B cell (primary cell): ENCODE data around the gene GXYLT1. TPM values are rescaled to one million over a fixed set of nuclear protein-coding genes. Genes with fewer than 3 reads are reported as not detected.

ENCODE experiments used
- ATAC-seq: fragments of 200-7000 bp; cut with Tn5 transposase; one replicate; pipeline ENCODE4 v1.10.0; 2021; ENCODE audit warnings: low read depth, mild to moderate bottlenecking, moderate number of reproducible peaks, moderate library complexity
- CTCF ChIA-PET: fragments of 350-600 bp; sonication (Branson Sonifier 250); formaldehyde crosslinking; loops from one replicate; lab custom pipeline; 2021; ENCODE audit warnings: antibody characterized with exemption, inconsistent platforms; lab: Charles Lee
- POLR2A ChIA-PET: fragments of 350-600 bp; sonication (Branson Sonifier 250); formaldehyde crosslinking; loops from one replicate; lab custom pipeline; 2021; ENCODE audit warnings: antibody characterized with exemption; lab: Charles Lee
- DNase-seq: peaks from one replicate; pipeline ENCODE4 v3.0.0; 2013
- H2AFZ ChIP-seq: 2 replicates; pipeline ENCODE4 v1.6.1; 2012; ENCODE audit warnings: mild to moderate bottlenecking, low read depth, low read length; ENCODE audit not compliant: insufficient read depth, poor library complexity, severe bottlenecking
- H3K27ac ChIP-seq, 2 donors: 1 replicate in 1 of 2; 2 replicates in 1 of 2; pipeline ENCODE4 v1.5.1; 2012 to 2013; ENCODE audit warnings: low read length in 2 of 2, mild to moderate bottlenecking in 2 of 2, moderate library complexity in 1 of 2
- H3K27me3 ChIP-seq, 4 experiments: fragments of 200-600 bp in 1 of 4; sonication (generic) in 1 of 4; replicated peaks in 1 of 4; 1 replicate in 2 of 4; 2 replicates in 2 of 4; pipeline versions ENCODE4 v1.6.1 to v1.7.0; 2013 to 2016; ENCODE audit warnings: low read length in 3 of 4, mild to moderate bottlenecking in 2 of 4, mixed read lengths in 1 of 4, moderate library complexity in 1 of 4; ENCODE audit not compliant: insufficient read depth in 4 of 4, control insufficient read depth in 3 of 4; ENCODE audit errors: control extremely low read depth in 1 of 4
- H3K36me3 ChIP-seq, 2 experiments: replicated peaks in 1 of 2; 1 replicate in 1 of 2; 2 replicates in 1 of 2; pipeline versions ENCODE4 v1.6.1 to v1.7.1; 2013; ENCODE audit warnings: low read length in 1 of 2; ENCODE audit not compliant: insufficient read depth in 2 of 2, control insufficient read depth in 1 of 2; ENCODE audit errors: control extremely low read depth in 1 of 2, extremely low read depth in 1 of 2
- H3K4me1 ChIP-seq, 2 donors: fragments of 200-600 bp in 1 of 2; sonication (generic) in 1 of 2; 1 replicate in 1 of 2; 2 replicates in 1 of 2; pipeline versions ENCODE4 v1.5.1 to v1.6.1; 2013 to 2017; ENCODE audit warnings: low read length in 2 of 2; ENCODE audit not compliant: control insufficient read depth in 2 of 2, insufficient read depth in 2 of 2
- H3K4me2 ChIP-seq: replicated peaks from 2 replicates; pipeline ENCODE3; 2012; ENCODE audit warnings: mild to moderate bottlenecking, low read depth, low read length; ENCODE audit not compliant: poor library complexity, severe bottlenecking
- H3K4me3 ChIP-seq, 5 experiments: fragments of 200-600 bp in 1 of 5; sonication (generic) in 1 of 5; 1 replicate in 3 of 5; 2 replicates in 2 of 5; pipeline versions ENCODE4 v1.5.1 to v1.7.0; 2011 to 2016; ENCODE audit warnings: low read length in 4 of 5, mild to moderate bottlenecking in 4 of 5, low read depth in 2 of 5, control low read depth in 1 of 5, moderate library complexity in 1 of 5; ENCODE audit not compliant: insufficient read depth in 1 of 5; ENCODE audit errors: control extremely low read depth in 1 of 5, extremely low read depth in 1 of 5
- H3K79me2 ChIP-seq: fragments of 200-600 bp; sonication (generic); one replicate; pipeline ENCODE4 v1.6.0; 2016; ENCODE audit warnings: low read length; ENCODE audit not compliant: control insufficient read depth, insufficient read depth
- H3K9ac ChIP-seq: fragments of 200-600 bp; sonication (generic); 2 replicates; pipeline ENCODE4 v1.6.1; 2017; ENCODE audit warnings: mild to moderate bottlenecking, low read length, moderate library complexity
- H3K9me3 ChIP-seq, 3 donors: one replicate each; pipeline versions ENCODE4 v1.6.1 to v1.7.1; 2013; ENCODE audit warnings: low read length in 2 of 3; ENCODE audit not compliant: control insufficient read depth in 2 of 3, insufficient read depth in 1 of 3; ENCODE audit errors: control extremely low read depth in 1 of 3
- H4K20me1 ChIP-seq: 2 replicates; pipeline ENCODE4 v1.6.0; 2012; ENCODE audit warnings: mild to moderate bottlenecking, low read length; ENCODE audit not compliant: insufficient read depth, control insufficient read depth, poor library complexity, severe bottlenecking
- H3K27ac Mint-ChIP-seq: one replicate; pipeline ENCODE4 v1.8.0; 2021; ENCODE audit warnings: mixed read lengths
- H3K27me3 Mint-ChIP-seq: one replicate; pipeline ENCODE4 v1.8.0; 2021; ENCODE audit warnings: mixed read lengths
- H3K4me1 Mint-ChIP-seq: one replicate; pipeline ENCODE4 v1.8.0; 2021; ENCODE audit warnings: mixed read lengths
- H3K4me3 Mint-ChIP-seq: one replicate; pipeline ENCODE4 v1.8.0; 2021; ENCODE audit warnings: mixed read lengths
- H3K9me3 Mint-ChIP-seq: one replicate; pipeline ENCODE4 v1.8.0; 2022; ENCODE audit warnings: mixed read lengths; ENCODE audit not compliant: insufficient read depth
- CTCF ChIP-seq: fragments of 200-600 bp; IDR thresholded peaks from one replicate; pipeline ENCODE4 v1.8.0; 2022; ENCODE audit warnings: antibody characterized with exemption, mild to moderate bottlenecking
- EZH2 ChIP-seq: IDR thresholded peaks from 2 replicates; pipeline ENCODE4 v1.6.1; 2012; ENCODE audit warnings: borderline replicate concordance, low read depth, mild to moderate bottlenecking, moderate library complexity, low read length; ENCODE audit not compliant: insufficient read depth, poor library complexity, severe bottlenecking
- WGBS: methylation state at CpG from one replicate; pipeline ENCODE4 v1.1.5; 2013; ENCODE audit warnings: missing lambda C conversion rate; ENCODE audit not compliant: insufficient coverage; 5-methylcytosine and 5-hydroxymethylcytosine counted together
- intact Hi-C: fragments of 100-400 bp; cut with micrococcal nuclease; formaldehyde crosslinking; loops from one replicate; pipeline ENCODE4 v1.10.0; 2022
- polyA plus RNA-seq: library from polyadenylated mRNA; depleted of rRNA; stranded (reverse); fragments of >200 nt; gene quantifications from 2 replicates; pipeline ENCODE4 v1.2.3, GENCODE V29; 2012
- total RNA-seq, 2 donors: library from RNA; stranded (reverse); fragments of 120-200 nt in 1 of 2; gene quantifications; 1 replicate in 1 of 2; 2 replicates in 1 of 2; pipeline versions ENCODE4 v1.2.3 to v1.2.4, GENCODE V29; 2013 to 2022

GXYLT1 gene
- total and polyA plus RNA-seq, 2 donors (not counting 1 experiment from before 2014, with no cell fraction given): 2.0 to 9.4 TPM

GRCh38 chr12:42173961-42174521 lies 29.4 kb upstream of the GXYLT1 start:
- H3K36me3 ChIP-seq: peaks cover 0 to 6% of the 10 kb centered on the region in 2 experiments
- Mint-ChIP-seq H3K4me1 (peaks cover 27% of the 10 kb centered on the region), H3K27ac (no peak overlapping the region), H3K27me3 (no peaks in the 10 kb centered on the region), H3K9me3 (peaks cover 5% of the 10 kb centered on the region), H3K4me3 (no peak overlapping the region)
- TF ChIP-seq EZH2 (no peak), CTCF (no peak)
- no peak overlapping the region for H3K9ac ChIP-seq
- intact Hi-C loops: no loop called here
- ATAC-seq: no peak
- peaks cover 2% of the 10 kb centered on the region for H4K20me1 ChIP-seq
- H3K27me3 ChIP-seq: no peaks in the 10 kb centered on the region
- H3K4me2 ChIP-seq: no peak overlapping the region
- H3K4me3 ChIP-seq: no peak overlapping the region
- peaks cover 77% of the 10 kb centered on the region for H3K79me2 ChIP-seq
- H3K27ac ChIP-seq: no peak overlapping the region
- no peaks in the 10 kb centered on the region for H3K9me3 ChIP-seq
- no peak for DNase-seq
- ChIA-PET CTCF (interaction anchor here (0.7 kb wide), 1 partner anchor 32 kb away, joined by 3 read pairs; no protein-coding TSS in a partner anchor), POLR2A (no interaction called here)
- peaks cover 9 to 16% of the 10 kb centered on the region in 2 donors for H3K4me1 ChIP-seq
- H2AFZ ChIP-seq: no peak overlapping the region

- Histone ChIP-seq H3K79me2 (peaks cover 76% of the 10 kb centered on the region), H3K9ac (no peak overlapping the region), H3K27ac (no peak overlapping the region), H2AFZ (no peak overlapping the region), H3K4me3 (no peak overlapping the region), H4K20me1 (peaks cover 4% of the 10 kb centered on the region), H3K36me3 (peaks cover 0 to 6% of the 10 kb centered on the region in 2 experiments), H3K9me3 (no peaks in the 10 kb centered on the region), H3K4me1 (peaks cover 9 to 18% of the 10 kb centered on the region in 2 donors), H3K4me2 (peak overlapping the region; percentile 31), H3K27me3 (no peaks in the 10 kb centered on the region)
- no CpG with 5 or more reads among the region's 4 CpGs for WGBS
- POLR2A ChIA-PET: no interaction called here
- Mint-ChIP-seq H3K4me3 (no peak overlapping the region), H3K27ac (no peak overlapping the region), H3K9me3 (peaks cover 5% of the 10 kb centered on the region), H3K4me1 (peaks cover 28% of the 10 kb centered on the region), H3K27me3 (no peaks in the 10 kb centered on the region)
- DNase-seq (no peak), ATAC-seq (peak; percentile 24)
- TF ChIP-seq CTCF: no peak
- CTCF ChIA-PET: no interaction called here
- intact Hi-C loops: no loop called here
Observed at GRCh38 chr12:42172441-42173210, 28.0 kb upstream of the GXYLT1 start.
